GM21447 (cell line): ENCODE data around the gene CD248.

Experiments used
- ATAC-seq: cut with Tn5 transposase; IDR thresholded peaks from one replicate; pipeline ENCODE4 v1.9.1; 2021; ENCODE audit not compliant: unreplicated experiment

Gene CD248

GRCh38 chr11:66340596-66341501, 24.0 kb upstream of the CD248 start:
- ATAC-seq: no peak

GRCh38 chr11:66339686-66340483, 23.0 kb upstream of the CD248 start:
- ATAC-seq: no peak

- no peak for ATAC-seq
These were observed 22.4 kb upstream of the CD248 start for GRCh38 chr11:66339162-66339675.

GRCh38 chr11:66338276-66339161, 21.7 kb upstream of the CD248 start:
- ATAC-seq: no peak

GRCh38 chr11:66337103-66337899, 20.5 kb upstream of the CD248 start:
- ATAC-seq: no peak

- peak; percentile 76 for ATAC-seq
These were observed 19.6 kb upstream of the CD248 start, which contains the start of gene RIN1 for GRCh38 chr11:66336234-66337102. TSS of gene RIN1 (minus strand) at chr11:66336434. CDS start at chr11:66336402, 32 bp downstream.

- no peak for ATAC-seq
These were observed 18.8 kb upstream of the CD248 start for GRCh38 chr11:66335531-66336233.

GRCh38 chr11:66334605-66335442, 18.0 kb upstream of the CD248 start:
- no peak for ATAC-seq

GRCh38 chr11:66333896-66334604, 17.2 kb upstream of the CD248 start:
- no peak for ATAC-seq

- no peak for ATAC-seq
These were observed 16.5 kb upstream of the CD248 start for GRCh38 chr11:66333220-66333877.

GRCh38 chr11:66332371-66333219, 15.8 kb upstream of the CD248 start:
- ATAC-seq: no peak

- ATAC-seq: no peak
These were observed 14.9 kb upstream of the CD248 start for GRCh38 chr11:66331542-66332370.

- no peak for ATAC-seq
These were observed 14.1 kb upstream of the CD248 start for GRCh38 chr11:66330931-66331330.

- no peak for ATAC-seq
These were observed 12.4 kb upstream of the CD248 start for GRCh38 chr11:66329165-66329673.
